Measurements from ENCODE around the gene DLEC1. TPM values are rescaled to one million over a fixed set of nuclear protein-coding genes. Genes with fewer than 3 reads are reported as not detected.

DLEC1 gene
- total RNA-seq, 2 experiments from 2014 or later: 0.63 to 0.99 TPM

- POLR2A ChIA-PET: no interaction called here
Measured at GRCh38 chr3:38112378-38112761, 73.4 kb downstream of the DLEC1 start.

GRCh38 chr3:38114052-38114874, 75.3 kb downstream of the DLEC1 start:
- ChIA-PET CTCF (no interaction called here), POLR2A (no interaction called here)

More at GRCh38 chr3:38112378-38112761, 73.4 kb downstream of the DLEC1 start:
- CTCF ChIA-PET: interaction anchor here (1.7 kb wide), 1 partner anchor 10 kb away, joined by 3 read pairs; no protein-coding TSS in a partner anchor

- CTCF ChIA-PET: interaction anchor here (0.9 kb wide), 1 partner anchor 183 kb away, joined by 3 read pairs; no protein-coding TSS in a partner anchor
- POLR2A ChIA-PET: no interaction called here
Measured at GRCh38 chr3:38114875-38115644, 76.1 kb downstream of the DLEC1 start.

- ChIA-PET CTCF (interaction anchor here (0.6 to 3.2 kb wide), 3 partner anchors 73 to 365 kb away, joined by 3 to 12 read pairs (median 3); no protein-coding TSS in a partner anchor), POLR2A (no interaction called here)
Measured at GRCh38 chr3:38115645-38116427, 76.8 kb downstream of the DLEC1 start.

GRCh38 chr3:38116471-38117162, 77.6 kb downstream of the DLEC1 start:
- POLR2A ChIA-PET: interaction anchor here (1.3 kb wide), 1 partner anchor 21 kb away, joined by 3 read pairs; the partner anchor contains the start of gene ACAA1

DNA sequence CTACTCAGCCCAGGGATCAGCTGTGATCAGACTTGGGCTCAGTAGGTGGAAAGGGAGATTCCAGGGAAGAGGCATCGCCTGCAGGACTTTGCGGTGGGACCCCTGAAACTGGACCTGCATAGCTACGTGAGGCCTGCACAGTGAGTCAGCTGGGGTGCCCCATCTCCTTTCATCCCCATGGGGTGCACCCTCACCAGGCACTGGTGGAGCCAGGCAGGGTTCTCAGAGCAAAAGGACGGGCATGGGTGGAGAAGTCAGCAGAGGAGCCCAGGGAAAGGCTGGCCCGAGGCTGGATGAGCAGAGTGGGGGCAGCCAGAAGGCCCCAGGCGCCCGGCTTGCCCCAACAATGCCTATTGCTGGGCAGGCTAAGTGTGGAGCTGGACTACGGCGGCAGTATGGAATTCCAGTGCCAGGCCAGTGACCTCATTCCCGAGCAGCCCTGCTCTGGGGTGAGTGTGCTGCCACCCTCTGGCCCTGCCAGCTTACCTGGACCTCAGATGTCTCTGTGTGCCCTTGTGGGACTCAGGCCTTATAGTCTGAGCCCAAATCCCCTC, 78.2 kb downstream of the DLEC1 start:
- ChIA-PET CTCF (interaction anchor here (0.8 to 3.2 kb wide), 8 partner anchors 11 to 534 kb away, joined by 3 to 12 read pairs (median 6); partner anchors contain the start of genes OXSR1 and XYLB), POLR2A (interaction anchor here (1.3 kb wide), 1 partner anchor 20 kb away, joined by 3 read pairs; the partner anchor contains the start of gene ACAA1)

More at GRCh38 chr3:38116471-38117162, 77.6 kb downstream of the DLEC1 start:
- CTCF ChIA-PET: interaction anchor here (0.9 to 3.2 kb wide), 4 partner anchors 12 to 535 kb away, joined by 3 to 12 read pairs (median 10); partner anchors contain the start of gene XYLB

- CTCF ChIA-PET: interaction anchor here (0.8 to 3.2 kb wide), 12 partner anchors 11 to 533 kb away, joined by 3 to 12 read pairs (median 6); partner anchors contain the start of genes OXSR1 and XYLB
- POLR2A ChIA-PET: interaction anchor here (1.3 kb wide), 1 partner anchor 19 kb away, joined by 3 read pairs; the partner anchor contains the start of gene ACAA1
Measured at GRCh38 chr3:38117748-38118420, 78.9 kb downstream of the DLEC1 start.

DNA sequence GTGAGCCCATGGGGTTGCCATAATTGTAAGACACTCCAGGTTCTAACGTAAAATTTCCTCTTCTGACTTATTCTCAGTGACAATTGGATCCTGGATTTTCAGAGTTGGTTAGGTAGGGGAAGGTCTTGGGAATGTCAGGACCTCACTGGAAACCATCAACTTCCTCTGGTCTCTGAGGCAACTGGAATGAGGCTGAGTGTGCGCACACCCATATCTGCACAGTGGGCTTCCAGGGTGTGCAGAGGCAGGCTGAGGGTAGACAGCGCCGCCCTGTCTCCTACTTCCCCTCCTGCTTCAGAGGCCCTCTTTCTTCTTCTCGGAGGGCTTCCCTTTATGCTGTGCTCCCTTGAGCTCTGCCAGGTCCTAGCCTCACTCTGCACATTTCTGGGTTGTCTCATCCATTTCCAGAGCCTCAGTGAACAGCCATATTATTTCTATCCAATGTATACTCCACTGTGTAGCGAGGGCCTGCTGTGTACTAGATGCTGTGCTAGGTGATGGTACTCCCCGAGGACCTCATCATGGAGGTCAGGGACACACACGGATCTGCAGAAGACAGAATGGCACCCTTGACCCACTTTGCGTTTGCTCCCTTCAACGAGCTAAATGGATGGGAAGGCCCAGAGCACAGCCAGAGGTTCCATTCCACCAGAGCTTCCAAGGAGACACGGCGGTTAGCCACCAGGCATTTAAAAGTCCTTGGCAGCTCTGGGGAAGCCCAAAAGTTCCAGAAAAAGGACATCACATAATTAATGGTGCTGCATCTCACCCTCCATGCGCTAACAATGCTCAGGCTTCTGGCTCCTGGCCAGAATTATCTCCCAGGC, 79.6 kb downstream of the DLEC1 start:
- CTCF ChIA-PET: interaction anchor here (0.8 to 3.2 kb wide), 9 partner anchors 10 to 362 kb away, joined by 3 to 12 read pairs (median 6); partner anchors contain the start of genes OXSR1 and XYLB
- POLR2A ChIA-PET: no interaction called here

DNA sequence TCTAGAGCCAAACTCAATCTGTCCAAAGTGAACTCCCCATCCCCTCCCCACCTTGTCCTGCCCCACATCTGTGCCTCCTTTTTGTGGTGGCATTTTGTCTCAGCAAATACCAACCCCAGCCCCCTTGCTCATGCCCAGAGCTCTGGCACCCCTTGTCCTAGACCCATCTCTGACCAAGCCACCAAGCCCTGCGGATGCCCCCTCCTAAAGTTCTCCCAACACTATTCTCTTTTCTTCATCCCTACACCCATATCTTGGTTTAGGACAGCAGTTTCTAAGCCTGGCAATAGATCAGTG, 80.2 kb downstream of the DLEC1 start:
- CTCF ChIA-PET: interaction anchor here (0.9 to 3.2 kb wide), 5 partner anchors 12 to 361 kb away, joined by 3 to 12 read pairs (median 8); partner anchors contain the start of gene XYLB
- POLR2A ChIA-PET: no interaction called here

- ChIA-PET CTCF (interaction anchor here (0.9 to 2.5 kb wide), 3 partner anchors 12 to 226 kb away, joined by 3 to 8 read pairs (median 8); partner anchors contain the start of gene XYLB), POLR2A (interaction anchor here (1.0 kb wide), 1 partner anchor 45 kb away, joined by 4 read pairs; the partner anchor contains the start of gene OXSR1)
Measured at GRCh38 chr3:38119821-38120692, 81.0 kb downstream of the DLEC1 start.

DNA sequence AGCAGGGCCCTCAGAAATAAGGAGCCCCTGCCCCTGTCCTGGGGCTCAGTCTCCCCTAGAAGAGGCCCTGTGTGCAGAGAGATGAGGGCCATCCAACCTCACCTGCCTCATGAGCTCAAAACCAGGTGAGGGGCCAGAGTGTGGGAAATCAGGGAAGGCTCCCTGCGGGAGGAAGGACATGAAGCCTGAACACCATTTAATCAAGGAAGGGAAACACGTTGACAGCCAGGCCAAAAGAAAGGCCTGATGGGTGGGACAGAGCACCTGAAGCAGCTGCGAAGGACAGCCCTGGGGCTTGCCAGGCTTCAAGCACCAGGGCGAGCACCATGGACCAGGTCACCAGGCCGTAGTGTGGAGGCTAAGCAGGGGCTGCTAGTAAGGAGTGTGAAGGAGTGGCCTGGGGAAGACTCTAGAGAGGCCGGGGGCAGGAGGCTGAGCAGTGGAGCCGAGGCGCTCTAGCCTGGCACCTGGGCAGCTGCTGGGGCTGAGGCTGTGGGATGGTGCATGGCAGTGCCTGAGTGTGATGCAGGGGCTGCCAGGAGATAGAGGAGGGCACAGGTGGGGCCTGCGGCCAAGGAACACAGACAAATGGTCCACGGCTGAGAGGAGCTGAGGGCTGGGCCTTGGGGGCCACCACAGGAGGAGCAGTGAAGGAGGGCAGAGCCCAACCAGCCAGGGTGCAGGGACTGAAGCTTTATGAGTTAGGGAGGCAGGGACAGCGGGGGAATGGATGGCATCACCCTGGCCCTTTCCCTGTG, 81.9 kb downstream of the DLEC1 start:
- CTCF ChIA-PET: interaction anchor here (0.5 to 2.5 kb wide), 2 partner anchors 11 to 146 kb away, joined by 3 to 8 read pairs; no protein-coding TSS in a partner anchor
- POLR2A ChIA-PET: interaction anchor here (1.0 kb wide), 1 partner anchor 44 kb away, joined by 4 read pairs; the partner anchor contains the start of gene OXSR1

DNA sequence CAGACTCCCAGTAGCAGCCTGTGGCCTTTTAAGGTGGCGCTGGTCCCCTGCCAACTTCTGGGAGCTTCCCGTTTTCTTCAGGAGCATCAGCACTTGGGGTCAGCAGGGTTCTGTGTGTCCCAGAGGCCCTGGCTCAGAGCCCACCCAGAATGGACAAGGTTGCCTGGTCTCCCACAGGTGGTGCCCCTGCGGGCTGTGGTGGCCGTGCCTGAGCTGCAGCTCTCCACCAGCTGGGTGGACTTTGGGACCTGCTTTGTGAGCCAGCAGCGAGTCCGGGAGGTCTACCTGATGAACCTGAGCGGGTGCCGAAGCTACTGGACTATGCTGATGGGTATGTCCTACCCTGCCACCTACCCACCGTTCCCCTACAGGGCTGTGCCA, 82.4 kb downstream of the DLEC1 start:
- ChIA-PET CTCF (interaction anchor here (0.5 kb wide), 1 partner anchor 146 kb away, joined by 3 read pairs; no protein-coding TSS in a partner anchor), POLR2A (no interaction called here)

GRCh38 chr3:38121832-38122461, 82.9 kb downstream of the DLEC1 start:
- POLR2A ChIA-PET: no interaction called here
- CTCF ChIA-PET: interaction anchor here (0.5 to 0.9 kb wide), 2 partner anchors 10 to 145 kb away, joined by 3 read pairs; no protein-coding TSS in a partner anchor

GRCh38 chr3:38122712-38123290, 83.8 kb downstream of the DLEC1 start:
- ChIA-PET POLR2A (no interaction called here), CTCF (interaction anchor here (0.9 kb wide), 1 partner anchor 11 kb away, joined by 3 read pairs; no protein-coding TSS in a partner anchor)

All from activated CD8-positive, alpha-beta memory T cell treated with anti-CD3 and anti-CD28 coated beads for 36 hours (primary cell).